Fibroblast of skin of abdomen (primary cell): ENCODE data around the gene GPR153.
"Not testable (repeated sequence)": the region's sequence is repeated elsewhere in the genome, so short reads cannot be mapped to it uniquely, and the experiment has no call there.

Source experiments
- DNase-seq: peaks from one replicate; pipeline ENCODE4 v3.0.0-alpha.2; 2013

Gene GPR153

DNA sequence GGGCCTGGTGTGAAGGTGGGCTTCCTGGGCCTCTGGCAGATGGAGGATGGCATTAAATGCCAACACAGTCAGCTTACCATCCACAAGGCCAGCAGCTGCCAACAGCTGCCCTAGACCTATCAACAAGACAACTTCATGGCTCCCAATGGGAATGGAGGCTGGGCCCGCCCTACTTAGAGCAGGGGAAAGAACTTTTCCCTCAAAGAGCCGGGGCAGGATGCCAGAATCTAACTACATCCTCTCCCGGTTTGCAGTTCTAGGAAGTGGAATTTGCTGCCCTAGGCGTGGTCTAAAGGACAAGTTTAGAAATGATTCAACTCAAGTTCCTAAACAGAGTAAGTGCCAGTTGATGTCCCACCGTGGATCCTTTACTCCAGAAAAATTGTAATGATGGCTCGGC, 38.3 kb downstream of the GPR153 start:
- peak; percentile 26 for DNase-seq

DNA sequence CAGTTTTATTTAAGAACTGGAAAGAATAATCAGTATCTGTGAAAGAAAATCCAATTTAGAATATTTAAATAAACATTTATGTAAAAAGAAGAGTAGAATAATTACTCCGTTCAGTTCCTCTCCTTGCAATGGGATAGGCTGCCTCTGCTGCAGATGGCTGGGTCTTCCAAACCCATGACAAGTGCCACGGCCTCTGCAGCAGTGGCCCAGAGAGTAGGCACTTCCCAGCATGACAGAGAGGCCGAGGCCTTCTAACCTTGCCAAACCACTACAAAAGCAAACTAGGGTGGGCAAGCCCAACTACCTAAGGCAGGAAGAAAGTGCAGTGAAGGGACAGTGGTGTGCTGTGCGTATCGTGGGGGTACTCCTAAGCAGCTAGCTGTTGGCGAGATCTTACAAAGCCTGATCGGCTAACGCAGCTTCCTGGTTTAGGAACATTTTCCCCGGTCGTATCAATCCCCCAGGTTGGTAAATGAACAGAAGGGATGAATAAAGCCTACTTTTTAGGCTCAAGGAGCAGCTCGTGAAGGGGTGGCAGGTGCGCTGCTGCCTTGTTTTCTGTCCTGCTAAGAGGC, 39.6 kb downstream of the GPR153 start:
- DNase-seq: no peak

DNA sequence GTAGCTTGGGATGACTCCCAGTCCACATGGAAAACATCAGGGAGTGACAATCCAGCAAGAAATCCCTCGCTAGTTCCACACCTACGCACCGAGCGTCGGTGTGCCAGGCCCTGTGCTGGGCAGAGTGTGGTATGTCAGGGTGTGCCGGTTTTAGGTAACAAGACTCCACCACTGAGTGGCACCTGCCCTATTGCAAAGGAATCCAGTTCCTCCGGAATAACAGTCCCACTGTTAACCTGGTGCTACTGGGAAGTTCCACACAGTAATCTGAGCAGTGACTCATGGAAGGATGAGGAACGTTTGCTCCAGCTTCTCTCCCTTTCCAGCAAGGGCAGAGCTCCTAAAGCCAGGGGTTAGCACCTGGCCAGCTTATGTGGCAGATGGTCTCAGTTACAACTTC, 40.7 kb downstream of the GPR153 start:
- no peak for DNase-seq

DNA sequence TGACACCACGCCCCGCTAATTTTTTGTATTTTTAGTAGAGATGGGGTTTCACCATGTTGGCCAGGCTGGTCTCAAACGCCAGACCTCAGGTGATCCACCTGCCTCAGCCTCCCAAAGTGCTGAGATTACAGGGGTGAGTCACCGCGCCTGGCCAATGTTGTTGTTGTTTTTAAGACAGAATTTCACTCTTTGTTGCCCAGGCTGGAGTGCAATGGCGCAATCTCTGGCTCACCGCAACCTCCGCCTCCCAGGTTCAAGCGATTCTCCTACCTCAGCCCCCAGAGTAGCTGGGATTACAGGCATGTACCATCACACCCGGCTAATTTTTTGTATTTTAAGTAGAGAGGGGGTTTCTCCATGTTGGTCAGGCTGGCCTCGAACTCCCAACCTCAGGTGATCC, 41.3 kb downstream of the GPR153 start:
- DNase-seq: not testable (repeated sequence)

DNA sequence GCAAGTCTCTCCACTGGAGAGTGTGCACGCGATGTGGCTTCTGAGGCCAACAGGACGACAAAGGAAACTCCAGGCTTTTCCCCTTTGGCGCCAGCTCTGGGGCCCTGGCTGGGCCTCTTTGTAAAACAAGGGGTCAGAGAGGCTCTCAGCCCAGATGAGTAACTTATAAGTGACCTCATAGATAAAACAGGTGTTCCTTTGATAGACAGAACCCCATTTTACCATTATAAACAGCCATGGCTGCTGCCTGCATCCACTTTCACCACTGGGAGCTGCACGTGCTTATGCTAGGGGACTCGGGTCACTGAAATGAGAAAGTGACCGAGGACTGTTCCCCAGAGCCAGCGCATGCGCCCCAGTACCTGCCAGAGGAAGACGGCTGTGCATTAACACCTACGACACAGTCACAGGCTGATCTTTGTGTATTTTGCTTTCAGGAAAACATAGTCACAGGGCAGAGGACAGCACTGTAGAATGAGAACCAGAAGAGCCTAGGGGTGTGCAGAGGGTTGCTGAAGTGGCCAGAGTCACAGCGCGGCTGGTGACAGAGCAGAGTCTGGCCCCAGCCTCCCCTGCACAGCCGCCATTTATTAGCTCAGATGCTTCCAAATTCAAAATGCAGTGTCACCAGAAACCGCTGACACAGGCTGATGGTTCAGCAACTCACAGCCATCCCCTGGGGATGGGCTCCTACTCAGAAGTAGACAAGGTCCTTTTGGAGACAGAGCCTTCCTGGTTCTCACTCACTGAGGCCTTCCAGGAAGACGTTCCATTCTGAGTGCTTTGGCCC, 42.3 kb downstream of the GPR153 start:
- no peak for DNase-seq

DNA sequence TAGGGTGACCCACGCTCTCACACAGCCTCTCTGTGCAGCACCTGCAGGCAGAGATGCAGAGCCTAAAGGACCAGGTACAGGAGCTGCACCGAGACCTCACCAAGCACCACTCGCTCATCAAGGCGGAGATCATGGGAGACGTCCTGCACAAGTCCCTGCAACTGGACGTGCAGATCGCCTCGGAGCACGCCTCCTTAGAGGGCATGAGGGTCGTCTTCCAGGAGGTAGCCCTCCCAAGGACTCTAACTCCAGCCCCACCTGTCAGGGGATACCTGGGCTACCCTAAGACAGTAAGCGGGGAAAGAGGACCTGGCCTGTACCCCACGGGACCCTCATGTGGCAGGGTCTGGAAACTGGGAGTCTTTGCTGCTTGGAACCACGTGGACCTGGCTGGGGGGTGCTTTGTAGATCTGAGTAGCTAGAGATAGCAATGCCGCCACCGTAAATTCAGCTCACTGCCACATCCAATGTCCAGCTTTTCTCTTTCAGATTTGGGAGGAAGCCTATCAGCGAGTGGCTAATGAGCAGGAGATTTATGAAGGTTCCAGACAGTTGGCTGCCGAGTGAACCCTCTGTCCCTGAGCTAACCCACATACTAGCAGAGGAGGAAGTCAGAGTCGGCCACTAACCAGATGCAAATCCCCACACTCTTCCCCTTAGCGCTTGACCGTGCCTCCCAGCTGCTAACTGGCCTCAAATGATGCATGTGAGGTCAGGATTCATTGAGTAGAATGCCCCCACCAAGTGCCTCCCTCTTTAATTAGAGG, 48.5 kb downstream of the GPR153 start:
- no peak for DNase-seq

DNA sequence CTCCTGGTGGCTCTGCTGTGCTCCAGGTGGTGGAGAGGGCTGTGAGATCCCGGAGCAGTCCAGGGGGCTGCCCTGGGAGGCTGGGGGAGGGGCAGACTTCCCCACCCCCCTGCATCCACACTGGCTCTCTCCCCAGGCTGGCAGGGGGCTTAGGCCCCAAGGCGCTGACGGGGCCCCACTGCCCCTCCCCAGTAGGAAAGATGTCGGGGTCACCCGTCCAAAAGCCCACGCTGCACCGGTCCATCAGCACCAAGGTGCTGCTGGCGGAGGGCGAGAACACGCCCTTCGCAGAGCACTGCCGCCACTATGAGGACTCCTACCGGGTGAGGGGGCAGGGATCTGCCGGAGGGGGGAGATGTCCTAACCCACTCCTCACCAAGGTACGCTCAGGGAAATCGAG, 49.2 kb downstream of the GPR153 start:
- DNase-seq: no peak

DNA sequence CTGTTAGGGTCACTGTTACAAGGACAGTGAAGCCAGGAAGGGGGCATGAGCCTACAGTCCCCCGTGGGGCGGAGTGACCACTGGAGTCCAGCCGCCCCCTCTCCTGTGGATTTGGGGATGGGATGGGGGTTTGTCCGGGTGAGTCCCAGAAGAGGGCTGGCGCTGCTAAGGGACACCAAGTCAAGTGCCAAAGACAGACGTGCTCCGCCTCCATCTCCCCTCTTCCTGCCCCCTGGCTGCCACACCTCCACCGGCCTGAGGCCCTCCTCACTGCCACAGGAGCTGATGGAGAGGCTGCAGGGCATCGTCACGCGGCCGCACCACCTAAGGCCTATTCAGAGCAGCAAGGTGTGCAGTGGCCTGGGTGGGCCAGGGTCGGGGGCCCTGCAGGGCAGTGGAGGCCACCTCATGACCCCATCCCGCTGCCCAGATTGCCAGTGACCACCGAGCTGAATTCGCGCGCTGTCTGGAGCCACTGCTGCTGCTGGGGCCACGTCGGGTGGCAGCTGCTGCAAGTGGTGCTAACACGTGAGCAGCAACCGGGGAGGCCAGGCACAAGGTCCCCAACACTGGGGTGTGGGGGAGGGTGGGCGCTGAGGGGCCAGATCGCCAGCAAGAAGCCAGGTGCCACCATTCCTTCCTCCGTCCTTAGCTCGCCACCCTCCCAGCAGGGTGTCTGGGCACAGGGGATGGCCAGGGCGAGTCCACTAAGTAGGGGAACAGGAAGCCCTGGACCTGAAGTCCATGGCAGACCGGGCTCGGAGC, 50.1 kb downstream of the GPR153 start:
- DNase-seq: no peak

DNA sequence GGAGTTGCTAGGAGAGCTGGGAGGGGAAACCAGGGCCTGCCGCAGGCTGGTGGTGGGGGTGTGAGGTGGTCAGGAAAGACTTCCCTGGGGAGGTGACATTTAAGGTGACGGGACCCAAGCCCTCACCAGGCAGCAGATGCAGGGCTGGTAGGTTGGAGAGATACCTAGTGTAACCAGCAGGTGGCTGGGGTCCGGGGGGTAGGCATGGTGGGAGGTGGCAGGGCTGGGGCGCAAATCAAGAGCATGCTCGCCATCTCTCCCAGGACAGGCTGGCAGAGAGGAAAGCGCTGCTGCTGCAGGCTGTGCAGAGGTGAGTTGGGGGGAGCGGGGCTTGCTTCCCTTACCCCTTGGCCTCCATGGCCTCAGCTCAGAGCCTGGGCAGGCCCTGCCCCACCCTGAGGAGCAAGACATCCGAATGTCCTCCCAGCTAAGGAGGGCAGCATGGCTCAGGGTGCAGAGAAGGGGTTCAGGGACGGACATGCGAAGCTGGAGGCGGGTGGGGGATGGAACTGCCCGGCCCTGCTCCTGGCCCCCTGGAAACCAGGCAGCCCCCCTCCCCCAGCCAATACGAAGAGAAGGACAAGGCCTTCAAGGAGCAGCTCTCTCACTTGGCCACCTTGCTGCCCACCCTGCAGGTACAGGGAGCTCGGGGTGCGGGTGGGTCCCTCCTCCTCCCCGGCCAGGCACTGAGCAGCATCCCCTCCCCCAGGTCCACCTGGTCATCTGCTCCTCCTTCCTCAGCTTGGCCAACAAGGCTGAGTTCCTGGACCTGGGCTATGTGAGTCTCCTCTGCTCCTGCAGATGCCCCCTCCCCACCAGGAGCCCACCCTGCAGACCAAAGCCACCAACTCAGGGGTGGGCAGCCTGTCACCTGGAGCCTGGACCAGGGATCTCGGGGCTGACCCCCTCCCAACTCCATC, 51.0 kb downstream of the GPR153 start:
- DNase-seq: no peak

DNA sequence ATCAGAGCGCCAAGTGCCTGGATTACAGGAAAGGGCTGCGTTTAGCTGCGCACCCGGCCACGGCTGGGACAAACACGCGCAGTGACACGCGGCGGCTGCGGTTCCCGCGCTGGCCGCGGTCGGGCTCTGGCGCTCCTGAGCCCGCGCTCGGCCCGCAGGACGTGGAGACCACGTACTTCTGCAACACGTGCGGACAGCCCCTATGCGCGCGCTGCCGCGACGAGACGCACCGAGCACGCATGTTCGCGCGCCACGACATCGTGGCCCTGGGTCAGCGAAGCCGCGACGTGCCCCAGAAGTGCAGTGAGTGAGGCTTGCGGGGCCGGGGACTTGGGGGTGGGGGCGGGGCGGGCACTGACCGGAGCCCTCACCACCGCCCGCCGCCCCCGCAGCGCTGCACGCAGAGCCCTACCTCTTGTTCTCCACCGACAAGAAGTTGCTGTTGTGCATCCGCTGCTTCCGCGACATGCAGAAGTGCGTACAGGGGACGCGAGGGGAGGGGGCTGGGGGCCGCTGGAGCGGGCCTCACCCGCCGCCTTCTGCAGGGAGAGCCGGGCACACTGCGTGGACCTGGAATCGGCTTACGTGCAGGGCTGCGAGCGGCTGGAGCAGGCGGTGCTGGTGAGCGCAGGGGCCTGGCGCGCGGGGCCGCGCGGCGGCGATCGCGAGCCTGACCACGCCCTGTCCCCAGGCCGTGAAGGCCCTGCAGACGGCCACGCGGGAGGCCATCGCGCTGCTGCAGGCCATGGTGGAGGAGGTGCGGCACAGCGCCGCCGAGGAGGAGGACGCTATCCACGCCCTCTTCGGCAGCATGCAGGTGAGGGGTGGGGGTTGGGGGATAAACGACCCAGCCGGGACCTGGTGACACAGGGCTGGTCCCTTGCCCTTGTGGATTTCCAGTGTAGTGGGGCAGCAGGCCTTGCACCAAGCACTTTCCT, 51.9 kb downstream of the GPR153 start:
- DNase-seq: peak; percentile 58

DNA sequence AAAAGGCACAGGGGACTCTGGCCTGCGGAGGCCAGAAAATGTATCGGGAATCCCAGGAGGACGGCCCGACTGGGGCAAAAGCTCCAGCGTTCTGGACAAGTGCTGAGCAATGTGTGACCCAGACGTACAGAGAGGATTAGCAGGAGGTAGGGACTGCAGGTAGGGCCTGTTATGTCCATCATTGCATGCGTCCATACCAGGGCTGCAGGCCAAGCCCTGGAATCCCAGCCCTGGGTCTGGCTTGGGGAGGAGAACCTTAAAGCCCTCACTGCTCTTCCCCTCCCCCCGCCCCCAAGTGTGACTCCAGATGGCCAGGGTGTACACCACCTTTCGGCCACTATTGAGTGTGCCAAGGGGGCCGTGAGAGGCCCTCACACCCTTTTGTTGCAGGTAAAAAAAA, 53.0 kb downstream of the GPR153 start:
- DNase-seq: no peak

DNA sequence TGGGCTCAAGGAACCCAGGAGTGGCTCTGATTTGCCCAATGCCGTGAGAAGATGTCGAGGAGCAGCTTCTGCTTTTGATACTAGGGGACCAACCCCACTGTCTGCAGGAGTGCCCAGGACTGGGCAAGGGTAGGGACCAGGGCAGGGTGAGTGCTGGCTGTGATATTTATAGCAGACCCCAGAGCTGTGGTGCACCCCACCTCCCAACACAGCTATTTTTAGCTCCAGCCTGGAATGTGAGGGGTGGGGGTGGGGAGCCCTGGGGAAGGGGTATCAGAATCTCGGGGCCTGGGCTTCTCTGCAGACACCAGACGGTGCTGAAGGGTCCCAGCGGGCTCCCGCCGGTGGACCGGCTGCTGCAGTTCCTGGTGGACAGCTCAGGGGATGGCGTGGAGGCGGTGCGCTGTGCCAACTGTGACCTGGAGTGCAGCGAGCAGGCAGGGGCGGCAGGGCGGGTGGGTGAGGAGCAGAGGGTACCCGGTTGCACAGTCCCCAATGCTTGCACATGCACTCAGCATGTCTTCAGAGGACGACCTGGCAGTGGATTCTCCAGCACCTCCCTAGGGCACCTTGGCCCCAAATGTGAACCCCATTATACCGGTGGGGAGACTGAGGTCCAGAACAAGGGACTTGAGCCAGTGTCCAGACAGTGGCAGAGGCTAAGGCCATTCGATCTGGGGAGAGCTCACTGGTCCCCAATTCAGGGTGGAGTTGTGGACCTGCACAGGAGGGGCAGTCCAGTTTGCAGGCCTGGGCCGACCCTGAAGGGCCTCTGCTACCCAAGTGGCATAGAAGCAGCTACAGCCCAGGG, 53.6 kb downstream of the GPR153 start:
- no peak for DNase-seq

DNA sequence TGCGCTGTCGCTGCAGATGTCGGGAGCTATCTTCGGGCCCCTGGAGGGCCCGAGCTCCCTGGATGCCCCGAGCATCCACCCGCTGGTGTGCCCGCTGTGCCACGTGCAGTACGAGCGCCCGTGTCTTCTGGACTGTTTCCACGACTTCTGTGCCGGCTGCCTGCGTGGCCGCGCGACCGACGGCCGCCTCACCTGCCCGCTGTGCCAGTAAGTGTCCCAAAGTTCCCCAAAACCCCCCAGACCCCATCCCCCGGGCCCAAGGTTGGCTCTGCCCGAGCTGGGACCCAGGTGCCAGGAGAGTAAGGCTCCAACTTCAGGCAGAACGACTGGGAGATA, 54.4 kb downstream of the GPR153 start:
- no peak for DNase-seq

DNA sequence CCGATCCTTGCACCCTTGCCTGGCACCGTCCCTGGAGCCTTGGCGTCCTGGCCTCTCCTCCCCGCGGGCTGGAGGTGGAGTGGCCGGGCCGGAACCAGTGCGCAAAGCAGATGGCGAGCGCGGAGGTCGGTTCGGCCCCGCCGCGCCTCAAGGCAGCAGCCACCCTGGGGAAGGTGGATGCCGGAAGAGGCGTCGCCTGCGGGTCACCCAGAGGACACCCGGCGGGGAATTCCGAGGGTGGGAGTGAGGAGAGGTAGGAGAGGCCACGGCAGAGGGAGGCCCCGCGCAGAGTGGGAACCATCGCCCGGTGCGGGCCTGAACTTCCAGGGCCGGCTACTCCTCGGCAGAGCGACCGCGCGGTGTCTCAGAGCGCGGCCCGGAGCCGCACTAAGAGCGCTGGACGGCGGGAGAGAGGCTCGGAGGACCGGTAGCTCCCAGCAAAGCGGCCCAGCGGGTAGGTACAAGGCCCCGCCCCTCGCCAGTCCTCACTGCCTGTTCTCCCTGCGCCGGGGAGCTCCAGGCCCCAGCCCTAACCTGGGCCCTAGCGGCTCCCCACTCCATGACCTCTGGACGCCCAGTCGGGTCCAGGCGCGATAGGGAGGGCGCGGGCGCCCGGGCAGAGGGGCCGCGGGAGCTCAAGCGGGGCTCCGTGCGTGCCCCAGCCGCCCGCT, 54.9 kb downstream of the GPR153 start, which contains the start of gene RNF207:
RNF207 (plus strand) TSS at position 271 of the 671 bp plus-strand sequence. CDS start 417 bp downstream, outside the sequence.
- peak; percentile 63 for DNase-seq

DNA sequence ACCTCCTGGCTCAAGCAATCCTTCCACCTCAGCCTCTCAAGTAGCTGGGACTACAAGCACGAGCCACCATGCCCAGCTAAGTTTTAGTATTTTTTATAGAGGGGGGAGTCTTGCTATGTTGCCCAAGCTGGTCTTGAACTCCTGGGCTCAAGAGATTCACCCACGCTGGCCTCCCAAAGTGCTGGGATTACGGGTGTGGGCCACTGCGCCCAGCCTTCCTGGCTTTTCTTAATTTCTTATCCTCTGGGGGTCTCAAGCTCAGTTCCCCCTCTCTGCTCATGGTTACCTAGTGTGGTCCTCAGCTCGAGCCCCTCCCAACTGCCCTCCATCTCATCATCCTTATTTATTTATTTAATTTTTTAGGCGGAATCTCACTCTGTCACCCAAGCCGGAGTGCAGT, 58.6 kb downstream of the GPR153 start:
- DNase-seq: no peak

DNA sequence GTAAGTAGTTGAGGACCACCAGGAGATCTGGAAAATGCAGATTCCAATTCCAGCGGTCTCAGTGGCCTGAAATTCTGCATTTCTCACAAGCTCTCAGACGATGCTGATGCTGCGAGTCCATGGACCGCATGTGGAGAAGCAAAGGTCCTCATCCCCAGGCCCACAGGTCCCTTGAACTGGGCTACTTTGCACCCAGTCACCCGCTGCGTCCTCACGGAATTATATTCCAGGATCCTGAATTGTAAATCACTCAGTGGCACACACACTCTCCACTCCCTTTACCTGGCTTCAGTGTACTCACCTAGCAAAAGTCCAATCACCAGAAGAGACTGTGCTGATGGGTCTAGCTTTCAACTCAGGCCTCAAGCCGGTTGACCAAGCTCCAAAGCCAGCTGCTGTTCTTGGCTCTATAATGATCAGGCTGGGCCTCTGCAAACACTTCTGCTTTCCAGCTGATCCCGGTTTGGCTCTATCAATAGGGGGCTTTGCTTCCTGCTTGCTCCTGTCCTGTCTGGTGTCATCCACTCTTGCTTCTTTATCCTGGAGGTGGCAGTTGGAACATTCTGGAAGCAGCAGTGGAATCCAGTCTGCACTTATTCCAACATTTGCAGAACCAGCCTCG, 60.6 kb downstream of the GPR153 start:
- no peak for DNase-seq

DNA sequence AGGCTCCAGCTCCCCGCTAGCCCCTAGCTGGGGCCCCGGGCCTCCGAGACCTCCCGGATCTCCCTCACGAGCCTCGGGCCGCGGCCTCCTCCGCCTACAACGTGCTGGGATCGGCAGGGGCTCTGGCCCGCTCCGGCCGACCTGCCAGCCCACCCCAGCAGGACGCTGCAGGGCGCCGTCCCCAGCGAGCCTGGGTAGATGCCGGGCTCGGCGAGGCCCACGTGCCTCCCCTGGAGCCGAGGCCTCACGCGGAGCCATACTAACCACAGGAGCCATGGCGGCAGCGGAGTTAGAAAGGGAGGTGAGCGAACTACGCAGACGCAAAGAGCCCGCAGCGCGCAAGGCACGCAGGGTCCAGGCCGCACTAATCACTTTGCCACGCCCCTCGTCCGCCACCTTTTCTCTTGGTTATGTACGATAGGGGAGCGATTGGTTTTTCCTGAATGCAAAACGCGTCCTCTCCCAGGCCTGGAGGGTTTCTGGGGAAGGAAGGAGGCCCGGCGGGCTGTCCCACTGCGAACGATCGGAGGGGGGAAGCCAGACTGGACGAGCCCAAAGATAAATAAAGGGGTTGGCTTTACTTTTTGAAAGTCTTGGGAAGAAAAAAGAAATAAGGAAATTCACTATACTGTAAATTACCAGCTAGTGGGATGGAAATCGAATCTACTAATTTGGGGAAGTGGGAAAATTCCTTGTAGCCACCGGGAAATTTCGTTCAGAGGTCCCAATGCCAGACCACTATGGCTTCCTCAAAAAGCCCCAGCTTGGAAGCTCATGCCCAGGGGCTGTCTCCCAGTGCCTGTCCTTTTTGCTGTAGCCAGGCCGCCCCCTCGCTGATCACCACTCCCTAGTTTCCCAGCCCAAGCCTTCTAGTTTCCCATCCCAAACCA, 61.4 kb downstream of the GPR153 start, which contains the start of gene RPL22:
RPL22 (minus strand) TSS at position 298 of the 890 bp plus-strand sequence; CDS start at position 276, 22 bp downstream.
- DNase-seq: peak; percentile 100
